22Rv1 (cell line): ENCODE data around the gene SULF2.

Experiments
- H3K27ac ChIP-seq: fragments of 450-650 bp; 2 replicates; pipeline ENCODE4 v1.5.1; 2017
- CTCF ChIP-seq: fragments of 450-650 bp; IDR thresholded peaks from 2 replicates; pipeline ENCODE4 v1.5.1; 2017; ENCODE audit warnings: mild to moderate bottlenecking
- ZFX ChIP-seq: fragments of 450-650 bp; IDR thresholded peaks from 2 replicates; pipeline ENCODE4 v1.6.1; 2017; ENCODE audit warnings: antibody characterized with exemption, borderline replicate concordance

Gene SULF2

GRCh38 chr20:47704746-47705496 lies 80.4 kb downstream of the SULF2 start:
- H3K27ac ChIP-seq: no peak overlapping the region
- TF ChIP-seq ZFX: no peak
- TF ChIP-seq CTCF: no peak

- H3K27ac ChIP-seq: no peak overlapping the region
- no peak for TF ChIP-seq ZFX
Observed at GRCh38 chr20:47703748-47704147, 81.5 kb downstream of the SULF2 start.

- H3K27ac ChIP-seq: no peak overlapping the region
- TF ChIP-seq CTCF (no peak), ZFX (no peak)
Observed at GRCh38 chr20:47701612-47702011, 83.7 kb downstream of the SULF2 start.

GRCh38 chr20:47700327-47700726 lies 85.0 kb downstream of the SULF2 start:
- no peak for TF ChIP-seq ZFX
- TF ChIP-seq CTCF: no peak
- no peak overlapping the region for H3K27ac ChIP-seq

GRCh38 chr20:47699818-47700217 lies 85.5 kb downstream of the SULF2 start:
- no peak for TF ChIP-seq ZFX
- TF ChIP-seq CTCF: no peak
- no peak overlapping the region for H3K27ac ChIP-seq

- no peak overlapping the region for H3K27ac ChIP-seq
- TF ChIP-seq ZFX (no peak), CTCF (no peak)
Observed at GRCh38 chr20:47698142-47698541, 87.1 kb downstream of the SULF2 start.

GRCh38 chr20:47696856-47697255 lies 88.4 kb downstream of the SULF2 start:
- H3K27ac ChIP-seq: no peak overlapping the region
- TF ChIP-seq CTCF (no peak), ZFX (no peak)
